Measurements from ENCODE around the gene CCDC185.
"Not testable (repeated sequence)": the region's sequence is repeated elsewhere in the genome, so short reads cannot be mapped to it uniquely, and the experiment has no call there.

The CCDC185 gene

GRCh38 chr1:223390618-223391017, 2.6 kb upstream of the CCDC185 start:
- no peaks in the 10 kb centered on the region for H3K79me1 ChIP-seq (ENCODE audit: low read depth, low read length)
- no peak overlapping the region for H3K23ac ChIP-seq (ENCODE audit: low read depth, low read length, poor library complexity)
- no peak overlapping the region for H3K9ac ChIP-seq (ENCODE audit: low read depth, low read length, poor library complexity)
- H3K27ac ChIP-seq (replicated peaks; ENCODE audit: low read length): no peak overlapping the region
- no peaks in the 10 kb centered on the region for H3K36me3 ChIP-seq (replicated peaks in 1 of 2; ENCODE audit: control insufficient read depth in 2 of 2, insufficient read depth in 2 of 2, low read length in 2 of 2)
- no peaks in the 10 kb centered on the region for H3K9me3 ChIP-seq (replicated peaks in 1 of 2; ENCODE audit: control insufficient read depth in 2 of 2, insufficient read depth in 1 of 2, low read depth in 1 of 2, low read length in 2 of 2)
- H3K18ac ChIP-seq (ENCODE audit: low read length): no peak overlapping the region
- no peak overlapping the region for H3K4me3 ChIP-seq (ENCODE audit: low read length in 2 of 2)
- no peak overlapping the region for H3K14ac ChIP-seq (ENCODE audit: low read length)
- DNase-seq (ENCODE audit: low spot score): no peak
- H2AFZ ChIP-seq (ENCODE audit: low read length): no peak overlapping the region
- no peak overlapping the region for H4K8ac ChIP-seq (ENCODE audit: low read depth, low read length)
- H3K4me1 ChIP-seq (ENCODE audit: control insufficient read depth in 2 of 2, insufficient read depth in 1 of 2, low read depth in 1 of 2, low read length in 2 of 2): no peaks in the 10 kb centered on the region
- H2BK5ac ChIP-seq (ENCODE audit: low read length): no peak overlapping the region
- H3K27me3 ChIP-seq (ENCODE audit: control insufficient read depth in 3 of 3, insufficient read depth in 3 of 3, low read depth in 1 of 3, low read length in 3 of 3): peaks cover 0 to 11% (median 0%) of the 10 kb centered on the region in 3 experiments
- no peak overlapping the region for H2BK120ac ChIP-seq (ENCODE audit: low read depth, low read length)
- no peak overlapping the region for H2BK12ac ChIP-seq (ENCODE audit: low read length)
- H3K4ac ChIP-seq (ENCODE audit: low read length): no peak overlapping the region
- no peak overlapping the region for H2BK15ac ChIP-seq (ENCODE audit: low read length)
- no peak overlapping the region for H4K91ac ChIP-seq (ENCODE audit: low read depth, low read length, poor library complexity)
- H2AK5ac ChIP-seq (ENCODE audit: low read depth, low read length): no peak overlapping the region
- H3K4me2 ChIP-seq (ENCODE audit: insufficient read depth, low read length, poor library complexity, severe bottlenecking): no peak overlapping the region

GRCh38 chr1:223394242-223394641, 1.0 kb downstream of the CCDC185 start:
- no peak overlapping the region for H3K23ac ChIP-seq (ENCODE audit: low read depth, low read length, poor library complexity)
- no peak overlapping the region for H4K91ac ChIP-seq (ENCODE audit: low read depth, low read length, poor library complexity)
- WGBS, 2 donors (ENCODE audit: extremely low coverage in 2 of 2, insufficient read length in 2 of 2, insufficient replicate concordance in 1 of 2): no CpG with 5 or more reads among the region's 27 CpGs
- no peaks in the 10 kb centered on the region for H3K79me1 ChIP-seq (ENCODE audit: low read depth, low read length)
- no peak overlapping the region for H3K27ac ChIP-seq (replicated peaks; ENCODE audit: low read length)
- no peak overlapping the region for H2BK5ac ChIP-seq (ENCODE audit: low read length)
- DNase-seq (ENCODE audit: low spot score): no peak
- no peak overlapping the region for H2BK12ac ChIP-seq (ENCODE audit: low read length)
- H3K9me3 ChIP-seq (replicated peaks in 1 of 2; ENCODE audit: control insufficient read depth in 2 of 2, insufficient read depth in 1 of 2, low read depth in 1 of 2, low read length in 2 of 2): no peaks in the 10 kb centered on the region
- H3K4me1 ChIP-seq (ENCODE audit: control insufficient read depth in 2 of 2, insufficient read depth in 1 of 2, low read depth in 1 of 2, low read length in 2 of 2): no peaks in the 10 kb centered on the region
- H3K4me2 ChIP-seq (ENCODE audit: insufficient read depth, low read length, poor library complexity, severe bottlenecking): no peak overlapping the region
- no peak overlapping the region for H3K4ac ChIP-seq (ENCODE audit: low read length)
- H2BK15ac ChIP-seq (ENCODE audit: low read length): peak overlapping the region; percentile 75
- peaks cover 0 to 11% (median 0%) of the 10 kb centered on the region in 3 experiments for H3K27me3 ChIP-seq (ENCODE audit: control insufficient read depth in 3 of 3, insufficient read depth in 3 of 3, low read depth in 1 of 3, low read length in 3 of 3)
- H3K9ac ChIP-seq (ENCODE audit: low read depth, low read length, poor library complexity): no peak overlapping the region
- H3K18ac ChIP-seq (ENCODE audit: low read length): peak overlapping the region; percentile 48
- H2AFZ ChIP-seq (ENCODE audit: low read length): no peak overlapping the region
- H4K8ac ChIP-seq (ENCODE audit: low read depth, low read length): no peak overlapping the region
- H3K14ac ChIP-seq (ENCODE audit: low read length): peak overlapping the region; percentile 21
- H3K4me3 ChIP-seq (ENCODE audit: low read length in 2 of 2): no peak overlapping the region
- H2BK120ac ChIP-seq (ENCODE audit: low read depth, low read length): no peak overlapping the region
- H3K36me3 ChIP-seq (replicated peaks in 1 of 2; ENCODE audit: control insufficient read depth in 2 of 2, insufficient read depth in 2 of 2, low read length in 2 of 2): no peaks in the 10 kb centered on the region
- H2AK5ac ChIP-seq (ENCODE audit: low read depth, low read length): no peak overlapping the region

- Histone ChIP-seq H2BK15ac (ENCODE audit: low read length) (peak overlapping the region; percentile 75), H3K23ac (ENCODE audit: low read depth, low read length, poor library complexity) (no peak overlapping the region), H3K27me3 (ENCODE audit: control insufficient read depth in 3 of 3, insufficient read depth in 3 of 3, low read depth in 1 of 3, low read length in 3 of 3) (peaks cover 0 to 11% (median 0%) of the 10 kb centered on the region in 3 experiments), H3K18ac (ENCODE audit: low read length) (no peak overlapping the region), H2BK120ac (ENCODE audit: low read depth, low read length) (no peak overlapping the region), H3K27ac (replicated peaks; ENCODE audit: low read length) (no peak overlapping the region), H3K79me1 (ENCODE audit: low read depth, low read length) (no peaks in the 10 kb centered on the region), H2AK5ac (ENCODE audit: low read depth, low read length) (no peak overlapping the region), H3K36me3 (replicated peaks in 1 of 2; ENCODE audit: control insufficient read depth in 2 of 2, insufficient read depth in 2 of 2, low read length in 2 of 2) (no peaks in the 10 kb centered on the region), H3K4me1 (ENCODE audit: control insufficient read depth in 2 of 2, insufficient read depth in 1 of 2, low read depth in 1 of 2, low read length in 2 of 2) (no peaks in the 10 kb centered on the region), H3K9me3 (replicated peaks in 1 of 2; ENCODE audit: control insufficient read depth in 2 of 2, insufficient read depth in 1 of 2, low read depth in 1 of 2, low read length in 2 of 2) (no peaks in the 10 kb centered on the region), H3K4me3 (ENCODE audit: low read length in 2 of 2) (no peak overlapping the region), H2BK12ac (ENCODE audit: low read length) (no peak overlapping the region), H2BK5ac (ENCODE audit: low read length) (no peak overlapping the region), H3K4ac (ENCODE audit: low read length) (no peak overlapping the region), H3K4me2 (ENCODE audit: insufficient read depth, low read length, poor library complexity, severe bottlenecking) (no peak overlapping the region), H2AFZ (ENCODE audit: low read length) (no peak overlapping the region), H3K9ac (ENCODE audit: low read depth, low read length, poor library complexity) (no peak overlapping the region), H4K91ac (ENCODE audit: low read depth, low read length, poor library complexity) (no peak overlapping the region), H3K14ac (ENCODE audit: low read length) (no peak overlapping the region), H4K8ac (ENCODE audit: low read depth, low read length) (no peak overlapping the region)
- no peak for DNase-seq (ENCODE audit: low spot score)
- WGBS, 2 donors (ENCODE audit: extremely low coverage in 2 of 2, insufficient read length in 2 of 2, insufficient replicate concordance in 1 of 2): no CpG with 5 or more reads among the region's 13 CpGs
Observed at GRCh38 chr1:223394706-223395105, 1.5 kb downstream of the CCDC185 start.

GRCh38 chr1:223399393-223399792, 6.2 kb downstream of the CCDC185 start:
- not testable (repeated sequence) for DNase-seq (ENCODE audit: low spot score); H3K4ac ChIP-seq (ENCODE audit: low read length); H2AFZ ChIP-seq (ENCODE audit: low read length); H3K9me3 ChIP-seq (replicated peaks in 1 of 2; ENCODE audit: control insufficient read depth in 2 of 2, insufficient read depth in 1 of 2, low read depth in 1 of 2, low read length in 2 of 2); H3K36me3 ChIP-seq (replicated peaks in 1 of 2; ENCODE audit: control insufficient read depth in 2 of 2, insufficient read depth in 2 of 2, low read length in 2 of 2); H4K8ac ChIP-seq (ENCODE audit: low read depth, low read length); H3K4me1 ChIP-seq (ENCODE audit: control insufficient read depth in 2 of 2, insufficient read depth in 1 of 2, low read depth in 1 of 2, low read length in 2 of 2); H3K79me1 ChIP-seq (ENCODE audit: low read depth, low read length); H2BK120ac ChIP-seq (ENCODE audit: low read depth, low read length); H2BK5ac ChIP-seq (ENCODE audit: low read length); H2BK15ac ChIP-seq (ENCODE audit: low read length); H3K14ac ChIP-seq (ENCODE audit: low read length); H3K27ac ChIP-seq (replicated peaks; ENCODE audit: low read length); H3K23ac ChIP-seq (ENCODE audit: low read depth, low read length, poor library complexity); H3K18ac ChIP-seq (ENCODE audit: low read length); H3K4me3 ChIP-seq (ENCODE audit: low read length in 2 of 2); H3K4me2 ChIP-seq (ENCODE audit: insufficient read depth, low read length, poor library complexity, severe bottlenecking); H3K27me3 ChIP-seq (ENCODE audit: control insufficient read depth in 3 of 3, insufficient read depth in 3 of 3, low read depth in 1 of 3, low read length in 3 of 3); H4K91ac ChIP-seq (ENCODE audit: low read depth, low read length, poor library complexity); H2BK12ac ChIP-seq (ENCODE audit: low read length); H2AK5ac ChIP-seq (ENCODE audit: low read depth, low read length); H3K9ac ChIP-seq (ENCODE audit: low read depth, low read length, poor library complexity)
- WGBS, 2 donors (ENCODE audit: extremely low coverage in 2 of 2, insufficient read length in 2 of 2, insufficient replicate concordance in 1 of 2): no CpG with 5 or more reads among the region's 6 CpGs

Measured in neuronal stem cell (in vitro differentiated cells).